ENCODE data around the gene BAHCC1.
A peak's percentile ranks its signal among the peaks of the same experiment; 100 is the strongest.

BAHCC1 gene

GRCh38 chr17:81460856-81461460, 65.7 kb downstream of the BAHCC1 start:
- ChIA-PET POLR2A (no interaction called here), CTCF (interaction anchor here (0.6 to 2.5 kb wide), 5 partner anchors 10 to 31 kb away, joined by 3 to 8 read pairs (median 5); no protein-coding TSS in a partner anchor)
- DNase-seq: peak in 1 of 3 donors; percentile 31
- 93% methylated on average over 40 of the region's 43 CpGs for WGBS (ENCODE audit: insufficient coverage)
- peaks cover 0 to 90% (median 37%) of the 10 kb centered on the region in 4 experiments for H3K36me3 ChIP-seq (ENCODE audit: control insufficient read depth in 4 of 4, insufficient read depth in 4 of 4, low read length in 3 of 4)
- H3K9me3 ChIP-seq (ENCODE audit: control extremely low read depth in 1 of 5, control insufficient read depth in 4 of 5, insufficient read depth in 2 of 5, low read depth in 1 of 5, low read length in 4 of 5): no peaks in the 10 kb centered on the region
- no peaks in the 10 kb centered on the region for H3K27me3 ChIP-seq (replicated peaks in 2 of 5; ENCODE audit: control insufficient read depth in 4 of 5, insufficient read depth in 5 of 5, low read length in 4 of 5)
- H3K4me1 ChIP-seq (ENCODE audit: control extremely low read depth in 1 of 4, control insufficient read depth in 4 of 4, insufficient read depth in 4 of 4, low read length in 3 of 4): peaks cover 0 to 15% (median 14%) of the 10 kb centered on the region in 4 experiments
- H3K4me3 ChIP-seq (ENCODE audit: control insufficient read depth in 1 of 7, extremely low read depth in 1 of 7, insufficient read depth in 4 of 7, low read depth in 2 of 7, low read length in 6 of 7): no peak overlapping the region
- no peak overlapping the region for H3K27ac ChIP-seq (ENCODE audit: insufficient read depth in 1 of 2, low read depth in 1 of 2, low read length in 2 of 2, poor library complexity in 1 of 2, severe bottlenecking in 2 of 2)

GRCh38 chr17:81461607-81462500, 66.6 kb downstream of the BAHCC1 start:
- peaks cover 0 to 91% (median 39%) of the 10 kb centered on the region in 4 experiments for H3K36me3 ChIP-seq (ENCODE audit: control insufficient read depth in 4 of 4, insufficient read depth in 4 of 4, low read length in 3 of 4)

GRCh38 chr17:81462506-81463125, 67.4 kb downstream of the BAHCC1 start:
- WGBS (ENCODE audit: insufficient coverage): 97% methylated on average over 24 of the region's 33 CpGs
- POLR2A ChIA-PET: no interaction called here
- no peak overlapping the region for H3K4me3 ChIP-seq (ENCODE audit: control insufficient read depth in 1 of 7, extremely low read depth in 1 of 7, insufficient read depth in 4 of 7, low read depth in 2 of 7, low read length in 6 of 7)
- H3K36me3 ChIP-seq (ENCODE audit: control insufficient read depth in 4 of 4, insufficient read depth in 4 of 4, low read length in 3 of 4): peaks cover 0 to 92% (median 41%) of the 10 kb centered on the region in 4 experiments
- no peaks in the 10 kb centered on the region for H3K4me1 ChIP-seq (ENCODE audit: control extremely low read depth in 1 of 4, control insufficient read depth in 4 of 4, insufficient read depth in 4 of 4, low read length in 3 of 4)
- CTCF ChIA-PET: interaction anchor here (1.5 to 2.2 kb wide), 2 partner anchors 12 to 23 kb away, joined by 5 to 6 read pairs; no protein-coding TSS in a partner anchor
- DNase-seq: no peak
- no peak overlapping the region for H3K27ac ChIP-seq (ENCODE audit: insufficient read depth in 1 of 2, low read depth in 1 of 2, low read length in 2 of 2, poor library complexity in 1 of 2, severe bottlenecking in 2 of 2)
- no peaks in the 10 kb centered on the region for H3K9me3 ChIP-seq (ENCODE audit: control extremely low read depth in 1 of 5, control insufficient read depth in 4 of 5, insufficient read depth in 2 of 5, low read depth in 1 of 5, low read length in 4 of 5)
- H3K27me3 ChIP-seq (replicated peaks in 2 of 5; ENCODE audit: control insufficient read depth in 4 of 5, insufficient read depth in 5 of 5, low read length in 4 of 5): no peaks in the 10 kb centered on the region

More at GRCh38 chr17:81461607-81462500, 66.6 kb downstream of the BAHCC1 start:
- CTCF ChIA-PET: interaction anchor here (0.6 to 2.5 kb wide), 5 partner anchors 9 to 32 kb away, joined by 3 to 8 read pairs (median 5); no protein-coding TSS in a partner anchor
- 96% methylated on average over 49 of the region's 50 CpGs for WGBS (ENCODE audit: insufficient coverage)
- Histone ChIP-seq H3K4me1 (ENCODE audit: control extremely low read depth in 1 of 4, control insufficient read depth in 4 of 4, insufficient read depth in 4 of 4, low read length in 3 of 4) (peaks cover 0 to 6% (median 5%) of the 10 kb centered on the region in 4 experiments), H3K9me3 (ENCODE audit: control extremely low read depth in 1 of 5, control insufficient read depth in 4 of 5, insufficient read depth in 2 of 5, low read depth in 1 of 5, low read length in 4 of 5) (no peaks in the 10 kb centered on the region), H3K4me3 (ENCODE audit: control insufficient read depth in 1 of 7, extremely low read depth in 1 of 7, insufficient read depth in 4 of 7, low read depth in 2 of 7, low read length in 6 of 7) (no peak overlapping the region), H3K27ac (ENCODE audit: insufficient read depth in 1 of 2, low read depth in 1 of 2, low read length in 2 of 2, poor library complexity in 1 of 2, severe bottlenecking in 2 of 2) (no peak overlapping the region), H3K27me3 (replicated peaks in 2 of 5; ENCODE audit: control insufficient read depth in 4 of 5, insufficient read depth in 5 of 5, low read length in 4 of 5) (no peaks in the 10 kb centered on the region)
- POLR2A ChIA-PET: no interaction called here
- DNase-seq: no peak

DNA sequence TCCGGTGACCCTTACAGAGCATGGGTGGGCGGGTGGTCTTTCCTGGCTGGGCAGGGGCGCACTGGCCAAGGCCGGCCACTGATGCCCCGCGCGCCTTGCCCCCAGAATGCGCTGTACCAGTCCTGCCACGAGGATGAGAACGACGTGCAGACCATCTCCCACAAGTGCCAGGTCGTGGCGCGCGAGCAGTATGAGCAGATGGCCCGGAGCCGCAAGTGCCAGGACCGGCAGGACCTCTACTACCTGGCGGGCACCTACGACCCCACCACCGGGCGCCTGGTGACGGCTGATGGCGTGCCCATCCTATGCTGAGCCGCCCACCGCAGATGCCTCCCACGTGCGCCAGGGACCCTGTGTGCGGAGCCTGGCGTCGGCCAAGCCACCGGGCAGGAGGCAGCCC, 68.2 kb downstream of the BAHCC1 start:
- no peaks in the 10 kb centered on the region for H3K4me1 ChIP-seq (ENCODE audit: control extremely low read depth in 1 of 4, control insufficient read depth in 4 of 4, insufficient read depth in 4 of 4, low read length in 3 of 4)
- H3K4me3 ChIP-seq (ENCODE audit: control insufficient read depth in 1 of 7, extremely low read depth in 1 of 7, insufficient read depth in 4 of 7, low read depth in 2 of 7, low read length in 6 of 7): no peak overlapping the region
- WGBS (ENCODE audit: insufficient coverage): 98% methylated on average over 32 of the region's 32 CpGs
- no peak for DNase-seq
- no peaks in the 10 kb centered on the region for H3K27me3 ChIP-seq (replicated peaks in 2 of 5; ENCODE audit: control insufficient read depth in 4 of 5, insufficient read depth in 5 of 5, low read length in 4 of 5)
- no peak overlapping the region for H3K27ac ChIP-seq (ENCODE audit: insufficient read depth in 1 of 2, low read depth in 1 of 2, low read length in 2 of 2, poor library complexity in 1 of 2, severe bottlenecking in 2 of 2)
- CTCF ChIA-PET: no interaction called here
- POLR2A ChIA-PET: no interaction called here
- H3K36me3 ChIP-seq (ENCODE audit: control insufficient read depth in 4 of 4, insufficient read depth in 4 of 4, low read length in 3 of 4): peaks cover 0 to 92% (median 39%) of the 10 kb centered on the region in 4 experiments
- H3K9me3 ChIP-seq (ENCODE audit: control extremely low read depth in 1 of 5, control insufficient read depth in 4 of 5, insufficient read depth in 2 of 5, low read depth in 1 of 5, low read length in 4 of 5): no peaks in the 10 kb centered on the region

DNA sequence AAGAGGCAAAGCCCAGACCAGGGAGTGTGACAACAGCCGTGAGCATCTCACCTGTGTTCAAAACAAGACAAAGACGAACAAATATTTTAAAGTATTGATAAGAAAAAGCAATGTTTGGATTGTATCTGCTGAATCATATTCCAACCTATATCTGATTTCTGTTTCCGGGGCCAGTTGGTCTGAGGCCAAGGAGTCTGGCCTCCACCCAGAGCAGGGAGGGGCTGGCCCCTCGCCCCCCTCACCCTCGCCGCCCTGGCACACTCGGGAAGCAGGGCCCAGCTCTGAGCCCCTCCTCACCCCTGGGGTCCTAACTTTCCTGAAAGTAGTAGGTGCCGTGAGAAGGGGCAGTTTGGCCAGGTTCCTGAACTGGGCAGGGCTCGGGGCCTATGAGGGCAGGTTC, 69.3 kb downstream of the BAHCC1 start:
- WGBS (ENCODE audit: insufficient coverage): 81% methylated on average over 5 of the region's 9 CpGs
- peaks cover 0 to 83% (median 33%) of the 10 kb centered on the region in 4 experiments for H3K36me3 ChIP-seq (ENCODE audit: control insufficient read depth in 4 of 4, insufficient read depth in 4 of 4, low read length in 3 of 4)

GRCh38 chr17:81465910-81466309, 70.7 kb downstream of the BAHCC1 start:
- H3K27me3 ChIP-seq (replicated peaks in 2 of 5; ENCODE audit: control insufficient read depth in 4 of 5, insufficient read depth in 5 of 5, low read length in 4 of 5): no peaks in the 10 kb centered on the region
- H3K36me3 ChIP-seq (ENCODE audit: control insufficient read depth in 4 of 4, insufficient read depth in 4 of 4, low read length in 3 of 4): peaks cover 0 to 71% (median 27%) of the 10 kb centered on the region in 4 experiments
- no peaks in the 10 kb centered on the region for H3K9me3 ChIP-seq (ENCODE audit: control extremely low read depth in 1 of 5, control insufficient read depth in 4 of 5, insufficient read depth in 2 of 5, low read depth in 1 of 5, low read length in 4 of 5)
- H3K4me1 ChIP-seq (ENCODE audit: control extremely low read depth in 1 of 4, control insufficient read depth in 4 of 4, insufficient read depth in 4 of 4, low read length in 3 of 4): peaks cover 0 to 7% (median 2%) of the 10 kb centered on the region in 4 experiments
- DNase-seq: no peak
- H3K27ac ChIP-seq (ENCODE audit: insufficient read depth in 1 of 2, low read depth in 1 of 2, low read length in 2 of 2, poor library complexity in 1 of 2, severe bottlenecking in 2 of 2): no peak overlapping the region
- POLR2A ChIA-PET: no interaction called here
- CTCF ChIA-PET: no interaction called here
- WGBS (ENCODE audit: insufficient coverage): 100% methylated on average over 6 of the region's 17 CpGs
- no peak overlapping the region for H3K4me3 ChIP-seq (ENCODE audit: control insufficient read depth in 1 of 7, extremely low read depth in 1 of 7, insufficient read depth in 4 of 7, low read depth in 2 of 7, low read length in 6 of 7)

More for the DNA sequence above, 69.3 kb downstream of the BAHCC1 start:
- Histone ChIP-seq H3K4me1 (ENCODE audit: control extremely low read depth in 1 of 4, control insufficient read depth in 4 of 4, insufficient read depth in 4 of 4, low read length in 3 of 4) (no peaks in the 10 kb centered on the region), H3K4me3 (ENCODE audit: control insufficient read depth in 1 of 7, extremely low read depth in 1 of 7, insufficient read depth in 4 of 7, low read depth in 2 of 7, low read length in 6 of 7) (no peak overlapping the region), H3K27me3 (replicated peaks in 2 of 5; ENCODE audit: control insufficient read depth in 4 of 5, insufficient read depth in 5 of 5, low read length in 4 of 5) (no peaks in the 10 kb centered on the region), H3K27ac (ENCODE audit: insufficient read depth in 1 of 2, low read depth in 1 of 2, low read length in 2 of 2, poor library complexity in 1 of 2, severe bottlenecking in 2 of 2) (no peak overlapping the region), H3K9me3 (ENCODE audit: control extremely low read depth in 1 of 5, control insufficient read depth in 4 of 5, insufficient read depth in 2 of 5, low read depth in 1 of 5, low read length in 4 of 5) (no peaks in the 10 kb centered on the region)
- no peak for DNase-seq
- CTCF ChIA-PET: no interaction called here
- POLR2A ChIA-PET: no interaction called here

Data from common myeloid progenitor, CD34-positive (primary cell).